Endothelial cell of umbilical vein (primary cell): ENCODE results near the gene FBXL17. TPM values are rescaled to one million over a fixed set of nuclear protein-coding genes. Genes with fewer than 3 reads are reported as not detected.

Experiments
- BruUV-seq: library from RNA; stranded (reverse); fragments of 400-500 nt; replicated peaks from 2 replicates; lab custom pipeline; 2021; lab: Mats Ljungman, UMichigan
- CTCF ChIA-PET: fragments of 300-600, 350-600 bp; sonication (Branson Sonifier 250); formaldehyde crosslinking; loops from one replicate; lab custom pipeline; 2021; ENCODE audit warnings: antibody characterized with exemption, inconsistent platforms; lab: Charles Lee
- POLR2A ChIA-PET: fragments of 300-600, 350-600 bp; sonication (Branson Sonifier 250); formaldehyde crosslinking; loops from one replicate; lab custom pipeline; 2021; ENCODE audit warnings: antibody characterized with exemption, inconsistent platforms; lab: Charles Lee
- DNase-seq: peaks from one replicate; pipeline ENCODE4 v3.0.0-alpha.2; 2011; ENCODE audit warnings: low read depth, low spot score
- FAIRE-seq: peaks from 2 replicates; lab custom pipeline; 2011; peaks lifted over from hg19 to GRCh38; lab: Jason Lieb, UNC
- H2AFZ ChIP-seq: 2 replicates; pipeline ENCODE4 v1.6.0; 2012; ENCODE audit warnings: low read depth, low read length, control low read depth, inconsistent platforms
- H3K27ac ChIP-seq: 2 replicates; pipeline ENCODE4 v1.5.1; 2011; ENCODE audit warnings: low read depth, mild to moderate bottlenecking, control low read depth, low read length, moderate library complexity; ENCODE audit not compliant: insufficient read depth
- H3K27me3 ChIP-seq, 2 experiments: 2 replicates each; pipeline versions ENCODE4 v1.6.0 to v1.6.1; 2011; ENCODE audit warnings: low read length in 2 of 2, mixed read lengths in 1 of 2; ENCODE audit not compliant: control insufficient read depth in 2 of 2, insufficient read depth in 2 of 2
- H3K36me3 ChIP-seq, 2 experiments: 2 replicates in 1 of 2; 3 replicates in 1 of 2; pipeline ENCODE4 v1.5.1; 2011; ENCODE audit warnings: low read length in 2 of 2, mild to moderate bottlenecking in 1 of 2, moderate library complexity in 1 of 2; ENCODE audit not compliant: control insufficient read depth in 2 of 2, insufficient read depth in 2 of 2; ENCODE audit errors: extremely low read depth in 1 of 2
- H3K4me1 ChIP-seq: 3 replicates; pipeline ENCODE4 v1.5.1; 2011; ENCODE audit warnings: mild to moderate bottlenecking, low read length; ENCODE audit not compliant: control insufficient read depth, insufficient read depth; ENCODE audit errors: extremely low read depth
- H3K4me2 ChIP-seq: 2 replicates; pipeline ENCODE4 v1.6.1; 2011; ENCODE audit warnings: low read length, control low read depth, mixed read lengths; ENCODE audit not compliant: insufficient read depth
- H3K4me3 ChIP-seq, 3 experiments: fragments of 200-600 bp in 1 of 3; sonication (generic), shearing (Covaris generic) in 1 of 3; replicated peaks in 1 of 3; 2 replicates each; pipeline ENCODE4 v1.5.1; 2011 to 2016; ENCODE audit warnings: control low read depth in 3 of 3, low read length in 3 of 3, mild to moderate bottlenecking in 2 of 3, inconsistent platforms in 1 of 3, low read depth in 1 of 3, moderate library complexity in 1 of 3; ENCODE audit not compliant: insufficient read depth in 1 of 3
- H3K79me2 ChIP-seq: 2 replicates; pipeline ENCODE4 v1.6.0; 2012; ENCODE audit warnings: low read length, inconsistent platforms; ENCODE audit not compliant: control insufficient read depth, insufficient read depth
- H3K9ac ChIP-seq: replicated peaks from 2 replicates; pipeline ENCODE3; 2011; ENCODE audit warnings: low read length, control low read depth; ENCODE audit not compliant: insufficient read depth; ENCODE audit errors: extremely low read depth
- H3K9me1 ChIP-seq: replicated peaks from 3 replicates; pipeline ENCODE4 v1.6.0; 2011; ENCODE audit warnings: mild to moderate bottlenecking, low read length; ENCODE audit not compliant: control insufficient read depth, insufficient read depth; ENCODE audit errors: extremely low read depth
- H3K9me3 ChIP-seq: replicated peaks from 2 replicates; pipeline ENCODE4 v1.5.1; 2012; ENCODE audit warnings: low read length, inconsistent platforms; ENCODE audit not compliant: control insufficient read depth, insufficient read depth
- H4K20me1 ChIP-seq: replicated peaks from 2 replicates; pipeline ENCODE3; 2011; ENCODE audit warnings: mild to moderate bottlenecking, low read length; ENCODE audit not compliant: control insufficient read depth, insufficient read depth; ENCODE audit errors: extremely low read depth
- CTCF ChIP-seq, 2 donors: IDR thresholded peaks; 1 replicate in 1 of 2; 2 replicates in 1 of 2; pipeline ENCODE4 v1.5.1; 2011; ENCODE audit warnings: low read length in 2 of 2, mild to moderate bottlenecking in 2 of 2, moderate library complexity in 2 of 2, control low read depth in 1 of 2, inconsistent platforms in 1 of 2, low read depth in 1 of 2; ENCODE audit not compliant: insufficient read depth in 1 of 2; ENCODE audit errors: extremely low read depth in 1 of 2
- EZH2 ChIP-seq: IDR thresholded peaks from 2 replicates; pipeline ENCODE4 v1.6.1; 2012; ENCODE audit warnings: borderline replicate concordance, low read depth, mild to moderate bottlenecking, moderate library complexity, low read length, inconsistent platforms; ENCODE audit not compliant: severe bottlenecking
- FOS ChIP-seq: IDR thresholded peaks from 2 replicates; pipeline ENCODE4 v1.6.1; 2011; ENCODE audit warnings: mild to moderate bottlenecking, low read length, moderate library complexity, borderline replicate concordance; ENCODE audit not compliant: insufficient read depth
- GATA2 ChIP-seq: IDR thresholded peaks from 2 replicates; pipeline ENCODE4 v1.7.0; 2011; ENCODE audit warnings: low read depth, mild to moderate bottlenecking, moderate library complexity, mixed read lengths, low read length; ENCODE audit not compliant: insufficient read length, insufficient read depth
- JUN ChIP-seq: IDR thresholded peaks from 2 replicates; pipeline ENCODE4 v1.6.1; 2011; ENCODE audit warnings: borderline replicate concordance, low read depth; ENCODE audit not compliant: insufficient read length, insufficient read depth
- MYC ChIP-seq: IDR thresholded peaks from one replicate; pipeline ENCODE4 v1.6.1; 2011; ENCODE audit warnings: mild to moderate bottlenecking, low read depth, low read length
- POLR2A ChIP-seq: IDR thresholded peaks from 2 replicates; pipeline ENCODE4 v1.6.1; 2012; ENCODE audit warnings: low read depth, mild to moderate bottlenecking, control low read depth, low read length
- POLR2AphosphoS5 ChIP-seq: IDR thresholded peaks from 2 replicates; pipeline ENCODE4 v1.6.1; 2012; ENCODE audit warnings: low read depth, mild to moderate bottlenecking, control low read depth, low read length, moderate library complexity; ENCODE audit not compliant: insufficient read depth
- dilution Hi-C: fragments of 300-500 bp; cut with MboI; formaldehyde crosslinking; loops from one replicate; pipeline ENCODE4 v1.15.0; 2019; ENCODE audit warnings: low sequenced_read_pairs; ENCODE audit not compliant: extremely low pct_ligation_motif_present
- intact Hi-C: fragments of 100-400 bp; cut with micrococcal nuclease; formaldehyde crosslinking; loops from one replicate; pipeline ENCODE4 v1.10.0; 2022
- polyA plus RNA-seq, 4 experiments: library from polyadenylated mRNA; depleted of rRNA in 3 of 4; stranded (reverse) in 3 of 4; unstranded in 1 of 4; fragments of >200 nt; gene quantifications; 2 replicates each; pipeline versions ENCODE4 v1.2.1 to v1.2.3, GENCODE V29; 2011 to 2012; ENCODE audit warnings: missing spikeins in 1 of 4
- total RNA-seq: library from RNA; stranded (reverse); gene quantifications from 2 replicates; pipeline ENCODE4 v1.2.3, GENCODE V29; 2021
- TF ChIP-seq, protein P1 (sequence below): IDR thresholded peaks from 2 replicates; pipeline ENCODE4 v1.6.1; 2011; ENCODE audit not compliant: insufficient read depth, insufficient read length

FBXL17 gene
- total and polyA plus RNA-seq, 2 donors (not counting 3 experiments of a cell fraction or from before 2014, with no cell fraction given), result 2.7 to 8.8 TPM

- CTCF ChIA-PET, result no interaction called here
- Histone ChIP-seq H3K36me3 (no peaks in the 10 kb centered on the region), H2AFZ (no peak overlapping the region), H3K4me2 (no peak overlapping the region), H3K79me2 (no peaks in the 10 kb centered on the region), H3K4me3 (no peak overlapping the region), H3K9me1 (no peaks in the 10 kb centered on the region), H3K4me1 (no peaks in the 10 kb centered on the region), H3K27ac (no peak overlapping the region), H3K27me3 (no peaks in the 10 kb centered on the region), H3K9me3 (no peaks in the 10 kb centered on the region), H3K9ac (no peak overlapping the region), H4K20me1 (no peaks in the 10 kb centered on the region)
- TF ChIP-seq MYC, result no peak
- no peak for TF ChIP-seq CTCF (IDR thresholded peaks at IDR 0.05; ENCODE audit: extremely low read depth in 1 of 2, insufficient read depth in 1 of 2, low read depth in 1 of 2, low read length in 2 of 2)
- TF ChIP-seq JUN, result no peak
- no peak for TF ChIP-seq GATA2
- TF ChIP-seq POLR2A, result no peak
- no peak for TF ChIP-seq POLR2AphosphoS5
- no peak for TF ChIP-seq EZH2
- TF ChIP-seq, protein P1, sequence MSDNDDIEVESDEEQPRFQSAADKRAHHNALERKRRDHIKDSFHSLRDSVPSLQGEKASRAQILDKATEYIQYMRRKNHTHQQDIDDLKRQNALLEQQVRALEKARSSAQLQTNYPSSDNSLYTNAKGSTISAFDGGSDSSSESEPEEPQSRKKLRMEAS, result no peak
- no peak for TF ChIP-seq FOS
- BruUV-seq, result no TSS peak
- dilution Hi-C loops (no loop called here), intact Hi-C loops (loop anchor here (10.0 kb wide), 1 partner anchor 227 kb away; no protein-coding TSS in a partner anchor)
- DNase-seq (no peak), FAIRE-seq (no peak)
- POLR2A ChIA-PET, result no interaction called here
These were observed 300.2 kb downstream of the FBXL17 start for GRCh38 chr5:108081707-108082106.
